Measurements from ENCODE around the gene APOBEC3F.

Gene APOBEC3F

DNA sequence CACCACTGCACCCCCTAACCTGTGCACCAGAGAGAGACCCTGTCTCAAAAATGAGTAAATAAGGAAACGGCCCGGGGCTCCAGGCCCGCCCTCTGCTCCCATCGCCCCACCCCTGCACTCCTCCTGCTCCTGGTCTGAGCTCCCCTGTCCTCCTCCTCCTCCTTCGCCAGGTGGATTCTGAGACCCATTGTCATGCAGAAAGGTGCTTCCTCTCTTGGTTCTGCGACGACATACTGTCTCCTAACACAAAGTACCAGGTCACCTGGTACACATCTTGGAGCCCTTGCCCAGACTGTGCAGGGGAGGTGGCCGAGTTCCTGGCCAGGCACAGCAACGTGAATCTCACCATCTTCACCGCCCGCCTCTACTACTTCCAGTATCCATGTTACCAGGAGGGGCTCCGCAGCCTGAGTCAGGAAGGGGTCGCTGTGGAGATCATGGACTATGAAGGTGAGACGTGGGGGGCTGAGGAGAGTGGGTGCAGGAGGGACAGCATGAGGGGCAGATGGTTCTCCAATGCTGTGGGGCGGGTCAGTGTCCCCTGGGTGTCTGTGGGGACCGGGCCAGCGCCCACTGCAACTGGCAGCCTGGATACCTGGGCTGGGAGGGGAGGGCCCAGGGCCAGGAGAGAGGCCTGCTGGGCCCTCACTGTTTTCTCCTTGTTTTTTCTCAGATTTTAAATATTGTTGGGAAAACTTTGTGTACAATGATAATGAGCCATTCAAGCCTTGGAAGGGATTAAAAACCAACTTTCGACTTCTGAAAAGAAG, 22.9 kb upstream of the APOBEC3F start:
- TF ChIP-seq OSR1 (CRISPR knock-in tag; IDR thresholded peaks at IDR 0.05): no peak
- TF ChIP-seq ZNF8 (CRISPR knock-in tag; IDR thresholded peaks at IDR 0.05): no peak
- no peak for TF ChIP-seq RARB (CRISPR knock-in tag; IDR thresholded peaks at IDR 0.05)
- TF ChIP-seq ISL1 (CRISPR knock-in tag; IDR thresholded peaks at IDR 0.05): no peak
- TF ChIP-seq GLIS3 (CRISPR knock-in tag; IDR thresholded peaks at IDR 0.05): no peak

DNA sequence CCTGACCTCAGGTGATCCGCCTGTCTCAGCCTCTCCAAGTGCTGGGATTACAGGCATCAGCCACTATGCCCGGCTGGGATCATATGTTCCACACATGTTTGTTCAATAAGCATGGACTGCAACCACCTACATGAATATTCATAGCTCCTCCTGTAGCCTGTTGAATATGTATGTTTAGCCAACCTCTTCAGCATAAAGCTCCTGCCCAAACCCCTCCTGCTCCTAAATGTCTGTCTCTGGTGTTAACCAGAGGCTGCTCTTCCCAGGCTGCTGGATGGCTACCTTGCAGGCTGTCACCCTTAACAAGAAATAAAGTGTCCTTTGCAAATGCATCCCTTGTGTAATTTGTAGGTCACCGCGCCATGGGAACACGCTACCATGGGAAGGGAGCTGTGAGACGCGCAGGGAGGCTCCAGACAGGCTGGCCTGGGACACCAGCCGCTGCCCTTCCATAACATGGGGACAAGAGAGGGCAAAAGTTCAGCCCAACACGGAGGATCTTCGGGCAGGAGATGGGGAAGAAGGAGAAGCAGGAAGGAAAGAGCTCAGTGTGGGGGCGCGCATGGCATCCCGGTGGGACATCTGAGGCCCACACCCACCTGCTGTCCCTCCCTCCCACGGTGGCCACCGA, 20.5 kb upstream of the APOBEC3F start:
- peak; percentile 41 for ATAC-seq

More for the DNA sequence above, 22.9 kb upstream of the APOBEC3F start:
- no peak for ATAC-seq

GRCh38 chr22:39021552-39022250, 19.0 kb upstream of the APOBEC3F start:
- ATAC-seq: no peak
- TF ChIP-seq CSDC2 (CRISPR knock-in tag; IDR thresholded peaks at IDR 0.05) (no peak), ZNF70 (CRISPR knock-in tag; IDR thresholded peaks at IDR 0.05) (no peak), BACH2 (CRISPR knock-in tag; IDR thresholded peaks at IDR 0.05; ENCODE audit: borderline replicate concordance) (no peak), GLIS3 (CRISPR knock-in tag; IDR thresholded peaks at IDR 0.05) (no peak), ISL1 (CRISPR knock-in tag; IDR thresholded peaks at IDR 0.05) (no peak), ARNTL (CRISPR knock-in tag; IDR thresholded peaks at IDR 0.05; ENCODE audit: borderline replicate concordance, low read depth) (no peak), PATZ1 (CRISPR knock-in tag; IDR thresholded peaks at IDR 0.05; ENCODE audit: borderline replicate concordance) (no peak), ZNF565 (CRISPR knock-in tag; conservative IDR thresholded peaks at IDR 0.05; ENCODE audit: low read depth) (no peak), TCF4 (CRISPR knock-in tag; IDR thresholded peaks at IDR 0.05; ENCODE audit: borderline replicate concordance) (no peak), ZFP3 (CRISPR knock-in tag; IDR thresholded peaks at IDR 0.05) (no peak), ESRRG (CRISPR knock-in tag; IDR thresholded peaks at IDR 0.05) (no peak)
- TF ChIP-seq, protein P1, sequence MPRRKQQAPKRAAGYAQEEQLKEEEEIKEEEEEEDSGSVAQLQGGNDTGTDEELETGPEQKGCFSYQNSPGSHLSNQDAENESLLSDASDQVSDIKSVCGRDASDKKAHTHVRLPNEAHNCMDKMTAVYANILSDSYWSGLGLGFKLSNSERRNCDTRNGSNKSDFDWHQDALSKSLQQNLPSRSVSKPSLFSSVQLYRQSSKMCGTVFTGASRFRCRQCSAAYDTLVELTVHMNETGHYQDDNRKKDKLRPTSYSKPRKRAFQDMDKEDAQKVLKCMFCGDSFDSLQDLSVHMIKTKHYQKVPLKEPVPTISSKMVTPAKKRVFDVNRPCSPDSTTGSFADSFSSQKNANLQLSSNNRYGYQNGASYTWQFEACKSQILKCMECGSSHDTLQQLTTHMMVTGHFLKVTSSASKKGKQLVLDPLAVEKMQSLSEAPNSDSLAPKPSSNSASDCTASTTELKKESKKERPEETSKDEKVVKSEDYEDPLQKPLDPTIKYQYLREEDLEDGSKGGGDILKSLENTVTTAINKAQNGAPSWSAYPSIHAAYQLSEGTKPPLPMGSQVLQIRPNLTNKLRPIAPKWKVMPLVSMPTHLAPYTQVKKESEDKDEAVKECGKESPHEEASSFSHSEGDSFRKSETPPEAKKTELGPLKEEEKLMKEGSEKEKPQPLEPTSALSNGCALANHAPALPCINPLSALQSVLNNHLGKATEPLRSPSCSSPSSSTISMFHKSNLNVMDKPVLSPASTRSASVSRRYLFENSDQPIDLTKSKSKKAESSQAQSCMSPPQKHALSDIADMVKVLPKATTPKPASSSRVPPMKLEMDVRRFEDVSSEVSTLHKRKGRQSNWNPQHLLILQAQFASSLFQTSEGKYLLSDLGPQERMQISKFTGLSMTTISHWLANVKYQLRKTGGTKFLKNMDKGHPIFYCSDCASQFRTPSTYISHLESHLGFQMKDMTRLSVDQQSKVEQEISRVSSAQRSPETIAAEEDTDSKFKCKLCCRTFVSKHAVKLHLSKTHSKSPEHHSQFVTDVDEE (CRISPR knock-in tag; IDR thresholded peaks at IDR 0.05): no peak
- TF ChIP-seq, protein P2, sequence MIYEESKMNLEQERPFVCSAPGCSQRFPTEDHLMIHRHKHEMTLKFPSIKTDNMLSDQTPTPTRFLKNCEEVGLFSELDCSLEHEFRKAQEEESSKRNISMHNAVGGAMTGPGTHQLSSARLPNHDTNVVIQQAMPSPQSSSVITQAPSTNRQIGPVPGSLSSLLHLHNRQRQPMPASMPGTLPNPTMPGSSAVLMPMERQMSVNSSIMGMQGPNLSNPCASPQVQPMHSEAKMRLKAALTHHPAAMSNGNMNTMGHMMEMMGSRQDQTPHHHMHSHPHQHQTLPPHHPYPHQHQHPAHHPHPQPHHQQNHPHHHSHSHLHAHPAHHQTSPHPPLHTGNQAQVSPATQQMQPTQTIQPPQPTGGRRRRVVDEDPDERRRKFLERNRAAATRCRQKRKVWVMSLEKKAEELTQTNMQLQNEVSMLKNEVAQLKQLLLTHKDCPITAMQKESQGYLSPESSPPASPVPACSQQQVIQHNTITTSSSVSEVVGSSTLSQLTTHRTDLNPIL (CRISPR knock-in tag; IDR thresholded peaks at IDR 0.05; ENCODE audit: low read depth): no peak

- ATAC-seq: no peak
- TF ChIP-seq, protein P3, sequence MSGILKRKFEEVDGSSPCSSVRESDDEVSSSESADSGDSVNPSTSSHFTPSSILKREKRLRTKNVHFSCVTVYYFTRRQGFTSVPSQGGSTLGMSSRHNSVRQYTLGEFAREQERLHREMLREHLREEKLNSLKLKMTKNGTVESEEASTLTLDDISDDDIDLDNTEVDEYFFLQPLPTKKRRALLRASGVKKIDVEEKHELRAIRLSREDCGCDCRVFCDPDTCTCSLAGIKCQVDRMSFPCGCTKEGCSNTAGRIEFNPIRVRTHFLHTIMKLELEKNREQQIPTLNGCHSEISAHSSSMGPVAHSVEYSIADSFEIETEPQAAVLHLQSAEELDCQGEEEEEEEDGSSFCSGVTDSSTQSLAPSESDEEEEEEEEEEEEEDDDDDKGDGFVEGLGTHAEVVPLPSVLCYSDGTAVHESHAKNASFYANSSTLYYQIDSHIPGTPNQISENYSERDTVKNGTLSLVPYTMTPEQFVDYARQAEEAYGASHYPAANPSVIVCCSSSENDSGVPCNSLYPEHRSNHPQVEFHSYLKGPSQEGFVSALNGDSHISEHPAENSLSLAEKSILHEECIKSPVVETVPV (CRISPR knock-in tag; IDR thresholded peaks at IDR 0.05): no peak
- TF ChIP-seq TCF4 (CRISPR knock-in tag; IDR thresholded peaks at IDR 0.05; ENCODE audit: borderline replicate concordance) (no peak), GLIS3 (CRISPR knock-in tag; IDR thresholded peaks at IDR 0.05) (no peak), TOX (CRISPR knock-in tag; IDR thresholded peaks at IDR 0.05; ENCODE audit: borderline replicate concordance) (no peak), CSDC2 (CRISPR knock-in tag; IDR thresholded peaks at IDR 0.05) (no peak), ZNF70 (CRISPR knock-in tag; IDR thresholded peaks at IDR 0.05) (no peak), ARNTL (CRISPR knock-in tag; IDR thresholded peaks at IDR 0.05; ENCODE audit: borderline replicate concordance, low read depth) (no peak), ZFP3 (CRISPR knock-in tag; IDR thresholded peaks at IDR 0.05) (no peak), RARB (CRISPR knock-in tag; IDR thresholded peaks at IDR 0.05) (no peak), ZC3H10 (CRISPR knock-in tag; IDR thresholded peaks at IDR 0.05) (no peak), PATZ1 (CRISPR knock-in tag; IDR thresholded peaks at IDR 0.05; ENCODE audit: borderline replicate concordance) (no peak), ISL1 (CRISPR knock-in tag; IDR thresholded peaks at IDR 0.05) (no peak), PPARA (CRISPR knock-in tag; IDR thresholded peaks at IDR 0.05; ENCODE audit: borderline replicate concordance) (no peak), ZNF8 (CRISPR knock-in tag; IDR thresholded peaks at IDR 0.05) (no peak)
- TF ChIP-seq, protein P2 (CRISPR knock-in tag; IDR thresholded peaks at IDR 0.05; ENCODE audit: low read depth): no peak
Measured at GRCh38 chr22:39024519-39025308, 15.9 kb upstream of the APOBEC3F start.

All from SK-N-SH treated with all-trans-retinoic acid at 6 μM for 48 hours (cell line).